GM21515 (cell line): ENCODE measurements around the gene CISH.

Source experiments
- ATAC-seq: cut with Tn5 transposase; IDR thresholded peaks from one replicate; pipeline ENCODE4 v1.9.1; 2021; ENCODE audit not compliant: unreplicated experiment

The CISH gene

DNA sequence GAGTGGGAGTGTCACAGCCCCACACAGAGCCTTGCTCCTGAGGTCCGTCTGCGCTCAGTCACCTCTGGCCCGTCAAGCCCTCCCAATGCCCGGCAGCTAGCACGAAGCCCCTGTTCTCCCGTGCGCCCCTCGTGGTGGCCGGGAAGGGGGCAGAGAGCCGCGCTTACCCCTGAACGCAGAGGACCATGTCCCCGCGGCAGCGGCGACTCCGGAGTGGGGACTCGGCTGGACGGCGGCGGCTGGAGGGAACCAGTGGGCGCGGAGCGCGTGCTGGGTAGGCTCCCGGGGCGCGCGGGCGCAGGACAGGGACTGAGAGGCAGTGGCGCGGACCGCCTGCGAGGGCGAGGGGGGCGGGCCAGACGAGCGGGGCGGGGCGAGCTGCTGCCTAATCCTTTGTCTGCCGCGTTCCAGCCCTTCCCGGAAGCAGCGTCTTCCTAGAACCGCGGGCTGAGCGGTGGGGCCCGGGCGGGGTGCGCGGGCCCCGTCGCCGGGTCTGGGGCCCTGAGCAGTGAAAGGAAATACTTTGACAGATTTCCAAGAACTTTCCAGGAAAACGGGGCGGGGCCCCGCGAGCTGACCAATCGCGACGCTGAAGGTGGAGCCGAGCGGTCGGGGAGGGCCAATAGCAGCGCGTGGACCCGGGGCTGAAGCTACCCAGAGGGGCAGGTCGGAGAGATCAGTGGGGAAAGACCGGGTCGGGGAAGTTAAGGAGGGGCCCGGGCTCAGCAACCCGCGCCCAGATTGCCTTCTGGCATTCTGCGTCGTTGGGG is at the start of gene CISH:
CISH (minus strand) TSS at position 311 of the 770 bp plus-strand sequence; CDS start at position 187, 124 bp downstream.
- ATAC-seq: peak; percentile 67

GRCh38 chr3:50660386-50660785 is 48.8 kb upstream of the CISH start:
- no peak for ATAC-seq

GRCh38 chr3:50658831-50659230 is 47.3 kb upstream of the CISH start:
- no peak for ATAC-seq

DNA sequence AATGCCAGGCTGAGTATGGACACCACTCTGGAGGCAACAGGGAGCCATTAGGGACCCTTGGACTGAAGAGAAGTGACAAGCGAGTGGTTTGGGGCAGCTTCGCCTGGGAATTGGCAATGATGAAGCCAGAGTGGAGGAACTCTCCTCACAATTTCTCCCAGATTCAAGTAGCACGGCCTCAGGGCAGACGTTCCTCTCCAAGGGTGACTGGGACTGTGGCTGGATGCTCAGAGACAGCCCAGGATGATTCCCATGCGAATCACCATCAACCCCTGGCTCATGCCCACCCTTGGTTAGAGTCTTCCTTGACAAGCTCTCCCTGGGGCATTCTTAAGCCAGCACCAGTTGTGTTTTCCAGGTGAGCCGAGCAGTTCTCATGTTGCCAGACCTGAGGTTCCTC is 46.8 kb upstream of the CISH start:
- no peak for ATAC-seq

GRCh38 chr3:50657816-50658215 is 46.2 kb upstream of the CISH start:
- ATAC-seq: no peak

DNA sequence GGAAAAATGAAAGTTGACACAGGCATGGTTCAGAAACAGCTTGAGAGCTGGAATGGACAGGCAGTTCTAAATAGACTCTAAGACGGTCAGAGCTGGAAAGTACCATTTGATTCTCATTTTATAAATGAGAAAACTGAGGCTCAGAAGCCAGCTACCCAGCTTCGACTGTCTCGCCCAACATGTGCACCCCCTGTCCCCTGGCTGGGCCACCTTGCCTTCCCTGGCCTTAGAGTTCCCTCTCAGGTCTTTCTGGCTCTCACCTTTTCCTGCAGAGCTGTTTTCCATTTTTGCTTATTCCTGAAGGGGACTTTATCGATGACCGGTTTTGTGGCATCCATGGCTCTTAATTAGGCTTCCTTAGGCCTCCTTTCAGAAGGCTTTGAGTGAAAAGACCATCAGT is 45.8 kb upstream of the CISH start:
- no peak for ATAC-seq

DNA sequence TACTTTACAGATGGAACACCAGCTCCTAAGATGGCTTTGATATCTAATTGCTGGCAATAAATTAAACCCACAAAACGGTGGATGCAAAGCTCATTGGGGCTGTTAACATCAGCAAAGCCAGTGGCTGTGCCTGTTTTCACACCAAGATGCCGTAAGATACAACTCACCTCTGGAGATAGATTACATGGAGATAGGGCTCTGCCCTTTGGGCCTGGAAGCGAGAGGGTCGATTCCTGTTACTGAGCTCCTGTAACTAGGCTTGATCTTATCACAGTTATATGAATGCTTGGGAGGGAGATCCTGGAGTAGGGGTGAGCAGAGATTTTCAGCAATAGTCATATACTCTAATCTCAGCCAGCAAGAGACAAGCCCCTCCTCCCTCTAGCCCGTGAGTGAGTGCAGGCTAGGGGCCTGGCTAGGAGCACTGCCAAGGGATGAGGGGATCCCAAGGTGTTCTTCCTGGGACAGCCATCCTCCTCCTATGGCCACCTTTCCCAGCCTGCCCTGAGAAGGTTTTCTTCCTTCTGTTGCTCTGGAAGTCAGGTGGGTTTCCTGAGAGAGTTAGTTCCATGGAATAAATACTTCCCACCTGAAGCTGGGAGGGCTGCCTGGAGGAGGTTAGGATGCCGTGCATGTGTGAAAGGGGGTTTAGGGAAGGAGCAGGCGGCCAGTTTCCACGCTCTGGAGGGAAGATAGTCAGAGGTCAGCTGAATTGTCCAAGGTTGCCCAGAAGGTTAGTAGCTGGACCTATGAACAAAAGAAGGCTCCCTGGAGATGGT is 45.0 kb upstream of the CISH start:
- ATAC-seq: no peak

DNA sequence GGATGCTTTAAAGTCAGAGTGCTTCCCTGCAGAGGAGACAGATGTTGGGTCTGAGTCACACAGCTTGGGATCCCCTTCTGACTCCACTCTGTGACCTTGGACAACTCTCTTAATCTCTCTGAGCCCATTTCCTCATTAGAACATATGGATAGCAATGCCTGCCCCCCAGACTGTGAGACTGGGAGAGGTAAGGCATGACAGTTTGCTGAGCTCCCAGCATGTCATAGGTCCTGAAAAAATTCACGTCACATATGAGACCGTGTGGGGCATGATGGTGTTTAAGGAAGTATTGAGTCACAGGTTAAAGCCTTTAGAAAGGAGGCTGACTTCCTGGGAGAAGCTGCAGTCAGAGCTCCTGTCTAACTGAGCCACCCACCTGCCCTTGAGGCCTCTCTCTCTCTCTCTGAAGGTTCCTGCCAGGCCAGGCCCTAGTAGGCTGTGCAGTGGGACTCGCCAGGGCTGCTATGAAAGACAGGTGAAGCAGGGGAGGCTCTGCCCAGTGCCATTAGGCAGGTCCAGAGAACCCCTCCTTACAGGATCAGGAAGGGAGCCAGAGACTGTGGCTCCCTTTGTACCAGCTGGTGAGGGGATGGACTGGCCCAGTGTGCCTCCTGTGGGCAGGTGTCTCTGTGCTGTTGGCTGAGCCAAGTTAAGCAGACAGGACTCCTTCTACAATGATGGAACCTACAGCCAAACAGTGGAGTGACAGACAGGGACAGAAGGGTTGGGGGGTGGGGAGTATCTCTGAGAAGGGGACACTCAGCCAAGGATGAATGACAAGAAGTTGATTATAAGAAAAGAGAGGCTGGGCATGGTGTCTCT is 43.6 kb upstream of the CISH start:
- ATAC-seq: no peak

DNA sequence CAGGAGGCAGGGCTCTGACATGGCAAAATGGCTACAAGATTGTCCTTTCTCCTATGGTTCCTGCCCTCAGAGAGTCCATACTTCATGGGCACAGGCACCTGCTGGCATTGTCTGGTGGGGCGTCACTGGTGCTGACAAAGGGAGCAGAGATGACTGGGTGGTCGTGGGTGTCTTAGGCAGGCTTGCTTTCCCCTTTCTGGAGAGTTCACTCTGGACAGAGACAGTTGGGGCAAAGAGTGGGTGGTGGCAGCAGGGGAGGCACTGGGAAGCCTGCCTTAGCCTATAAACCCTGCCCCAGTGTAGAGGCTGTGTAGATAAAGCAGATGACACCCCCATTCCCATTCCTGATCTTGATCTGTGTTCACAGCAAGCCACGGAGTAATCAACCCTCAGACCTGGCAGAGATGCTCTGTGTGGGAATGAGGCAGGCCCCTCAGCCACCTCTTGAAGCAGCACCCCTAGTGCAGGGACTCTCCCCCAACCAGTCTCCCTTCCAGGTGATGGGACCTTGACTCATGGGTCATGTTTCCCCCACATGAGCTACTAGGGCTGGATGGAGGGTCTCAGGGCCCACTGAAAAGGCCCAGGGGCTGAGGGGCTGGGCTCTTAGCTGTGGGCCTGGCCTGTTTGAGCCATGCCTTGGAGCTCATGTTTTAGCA is 42.5 kb upstream of the CISH start:
- no peak for ATAC-seq

DNA sequence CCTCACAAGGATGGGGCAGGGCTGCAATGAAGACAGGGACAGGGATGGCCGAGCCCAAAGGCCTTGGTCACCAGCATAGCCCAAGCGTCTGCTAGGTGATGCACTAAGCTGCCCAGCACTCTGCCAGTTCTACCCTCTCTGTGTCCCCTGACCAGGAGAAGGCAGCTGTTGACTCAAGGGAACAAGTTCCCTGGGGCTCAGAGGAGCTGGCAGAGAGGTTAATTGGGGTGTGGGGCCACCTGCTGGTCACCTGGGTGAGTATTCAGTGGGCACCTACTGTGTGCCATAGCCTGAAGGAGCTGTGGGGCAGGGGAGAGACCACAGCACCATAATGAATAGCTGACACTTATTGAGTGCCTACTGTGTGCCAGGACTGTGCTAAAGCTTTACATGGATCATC is 41.1 kb upstream of the CISH start:
- ATAC-seq: no peak

DNA sequence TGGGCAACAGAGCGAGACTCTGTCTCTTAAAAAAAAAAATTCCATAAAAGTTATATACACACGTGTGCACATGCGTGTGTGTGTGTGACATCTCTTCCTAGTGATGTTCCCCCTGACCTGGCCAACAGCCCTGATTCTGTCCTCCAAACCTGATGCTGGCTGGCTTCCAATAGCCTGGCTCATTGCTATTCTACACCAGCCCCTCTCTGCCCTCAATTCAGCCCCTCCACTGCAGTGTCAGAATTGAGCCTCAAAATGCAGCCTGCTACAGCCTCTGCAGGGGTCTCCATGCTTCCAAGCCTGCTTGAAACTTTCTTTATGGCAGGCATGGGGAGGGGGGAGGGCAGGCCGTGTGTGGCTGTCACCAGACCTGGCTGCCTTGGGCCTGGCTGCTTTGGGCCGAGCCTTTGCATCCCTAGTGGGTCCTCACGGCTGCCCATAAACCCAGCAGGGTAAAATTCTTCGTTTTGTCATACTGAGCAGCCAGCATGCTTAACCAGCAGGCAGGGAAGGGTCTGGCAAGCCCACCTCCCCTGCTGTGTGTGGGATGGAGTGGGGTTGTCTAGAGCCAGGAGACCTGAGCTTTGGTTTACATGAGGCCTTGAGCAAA is 40.5 kb upstream of the CISH start:
- no peak for ATAC-seq

DNA sequence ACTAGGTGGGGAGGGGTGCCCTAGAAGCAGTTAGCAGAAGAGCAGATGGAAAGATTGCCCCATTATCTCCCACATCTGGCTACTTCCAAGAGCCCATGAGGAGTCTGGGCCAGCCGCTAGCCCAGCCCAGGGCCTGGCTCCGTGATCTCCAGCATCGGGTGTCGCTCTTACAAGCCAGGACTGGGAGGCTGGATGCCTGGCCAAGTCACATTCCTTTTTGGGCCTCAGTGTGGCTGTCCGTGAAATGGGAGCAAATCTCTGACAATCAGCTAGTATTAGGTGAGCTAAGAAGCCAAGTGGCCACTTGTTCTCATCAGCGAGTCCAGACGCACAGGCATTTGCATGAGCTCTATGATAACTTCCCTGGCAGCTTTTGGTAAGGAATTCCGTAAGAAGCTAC is 39.9 kb upstream of the CISH start:
- ATAC-seq: no peak

- ATAC-seq: no peak
Measured at GRCh38 chr3:50650018-50650417, 38.4 kb upstream of the CISH start.

DNA sequence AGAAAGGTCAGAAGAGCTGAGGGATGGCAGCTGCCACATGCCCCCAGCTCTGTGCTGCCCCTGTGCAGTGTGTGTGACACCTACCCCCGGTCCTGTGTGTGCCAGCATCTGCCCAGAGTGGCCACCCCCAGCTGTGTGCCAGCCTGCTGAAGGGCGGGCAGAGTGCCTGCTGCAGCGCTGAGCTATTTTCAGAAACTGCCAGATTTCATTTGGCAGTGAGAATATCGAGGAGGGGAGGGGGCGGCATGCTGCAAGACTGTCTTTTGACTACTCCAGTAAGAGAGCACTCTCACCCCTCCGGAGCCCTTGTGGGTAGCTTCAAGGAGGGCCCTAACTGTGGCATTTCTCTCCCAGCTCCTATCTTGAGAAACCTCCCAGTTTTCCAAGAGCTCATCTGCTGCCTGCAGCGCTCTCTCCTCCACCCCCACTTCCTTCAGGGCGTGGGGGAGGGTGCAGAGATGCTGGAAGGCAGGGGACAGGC is 37.9 kb upstream of the CISH start:
- ATAC-seq: no peak

GRCh38 chr3:50648944-50649343 is 37.4 kb upstream of the CISH start:
- ATAC-seq: no peak

DNA sequence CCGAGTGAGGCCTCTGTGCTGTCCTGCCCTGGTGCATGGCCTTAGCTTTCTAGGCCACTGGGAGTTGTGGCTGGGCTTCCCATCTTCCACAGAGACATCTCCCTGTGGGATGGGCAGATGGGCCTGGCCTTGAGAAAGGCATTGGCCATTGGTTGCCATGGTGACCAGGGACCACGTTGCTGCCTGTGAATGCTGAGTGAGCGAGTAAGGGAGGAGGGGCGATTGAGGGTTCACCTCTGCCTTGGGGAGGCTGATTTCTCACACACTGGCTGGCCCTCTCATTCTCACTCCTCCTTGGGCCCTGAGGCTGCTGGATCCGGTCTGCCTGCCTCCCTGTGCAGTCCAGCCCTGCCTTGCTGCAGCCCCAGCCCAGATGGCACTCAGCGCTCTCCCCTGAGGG is 36.7 kb upstream of the CISH start:
- no peak for ATAC-seq

DNA sequence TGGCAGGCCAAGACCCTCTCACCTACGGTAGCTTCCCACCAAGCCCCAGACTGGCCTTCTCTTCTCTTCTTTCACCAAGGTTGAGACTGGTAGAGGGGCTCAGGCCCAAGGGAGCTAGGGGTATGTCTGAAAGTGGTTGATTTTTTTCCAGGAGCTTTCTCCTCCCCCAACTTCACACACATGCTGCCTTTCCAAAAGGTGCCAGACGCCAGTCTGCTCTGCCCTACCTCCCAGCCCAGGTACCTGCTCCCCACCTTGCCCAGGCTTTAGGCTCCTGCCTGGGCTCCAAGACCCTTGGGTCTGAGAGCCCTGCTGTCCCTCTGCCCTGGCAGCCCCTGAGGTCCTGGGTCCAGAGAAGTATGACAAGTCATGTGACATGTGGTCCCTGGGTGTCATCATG is 33.8 kb upstream of the CISH start:
- no peak for ATAC-seq

- ATAC-seq: no peak
Measured at GRCh38 chr3:50644561-50644960, 33.0 kb upstream of the CISH start.

GRCh38 chr3:50642382-50642781 is 30.8 kb upstream of the CISH start:
- no peak for ATAC-seq

DNA sequence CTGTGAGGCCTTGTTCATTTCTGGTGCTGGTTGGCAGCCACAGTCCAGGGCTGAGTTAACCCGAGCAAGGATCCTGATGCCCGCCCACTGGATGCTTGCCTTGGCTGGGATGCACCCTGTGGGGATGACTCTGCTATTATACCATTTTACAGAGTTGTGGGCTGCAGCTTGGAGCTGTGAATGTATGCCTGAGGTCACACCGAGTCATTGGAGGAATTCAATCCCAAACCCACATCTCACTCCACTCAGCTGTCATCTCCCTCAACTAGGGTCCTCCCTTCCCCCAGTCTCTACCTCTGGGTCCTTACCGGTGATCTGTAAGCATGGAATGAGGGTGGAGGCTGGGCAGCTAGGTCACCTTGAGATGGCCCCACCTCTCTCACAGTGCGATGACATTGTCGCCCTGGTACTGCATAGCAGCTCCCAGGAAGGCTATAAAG is 27.5 kb upstream of the CISH start:
- no peak for ATAC-seq
